ENCODE measurements around the gene GLYATL2.

The GLYATL2 gene

DNA sequence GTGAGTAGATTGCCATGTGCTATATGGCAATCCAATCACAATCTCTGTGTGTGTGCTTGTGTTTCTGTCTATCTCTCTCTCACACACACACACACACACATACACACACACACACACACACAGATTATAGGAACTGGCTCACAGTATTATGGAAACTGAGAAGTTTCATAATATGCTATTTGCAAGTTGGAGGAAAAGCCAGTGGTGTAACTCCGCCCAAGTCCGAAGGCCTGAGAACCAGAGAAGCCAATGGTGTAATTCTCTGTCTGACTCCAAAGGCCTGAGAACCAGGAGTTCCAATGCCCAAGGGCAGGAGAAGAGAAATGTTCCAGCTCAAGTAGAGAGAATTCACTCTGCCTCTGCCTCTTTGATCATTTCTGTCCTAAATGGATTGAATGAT is 37.2 kb downstream of the GLYATL2 start:
- no peak overlapping the region for H3K4me3 ChIP-seq (ENCODE audit: low read length)
- DNase-seq (ENCODE audit: low read depth): no peak
- TF ChIP-seq, protein P1, sequence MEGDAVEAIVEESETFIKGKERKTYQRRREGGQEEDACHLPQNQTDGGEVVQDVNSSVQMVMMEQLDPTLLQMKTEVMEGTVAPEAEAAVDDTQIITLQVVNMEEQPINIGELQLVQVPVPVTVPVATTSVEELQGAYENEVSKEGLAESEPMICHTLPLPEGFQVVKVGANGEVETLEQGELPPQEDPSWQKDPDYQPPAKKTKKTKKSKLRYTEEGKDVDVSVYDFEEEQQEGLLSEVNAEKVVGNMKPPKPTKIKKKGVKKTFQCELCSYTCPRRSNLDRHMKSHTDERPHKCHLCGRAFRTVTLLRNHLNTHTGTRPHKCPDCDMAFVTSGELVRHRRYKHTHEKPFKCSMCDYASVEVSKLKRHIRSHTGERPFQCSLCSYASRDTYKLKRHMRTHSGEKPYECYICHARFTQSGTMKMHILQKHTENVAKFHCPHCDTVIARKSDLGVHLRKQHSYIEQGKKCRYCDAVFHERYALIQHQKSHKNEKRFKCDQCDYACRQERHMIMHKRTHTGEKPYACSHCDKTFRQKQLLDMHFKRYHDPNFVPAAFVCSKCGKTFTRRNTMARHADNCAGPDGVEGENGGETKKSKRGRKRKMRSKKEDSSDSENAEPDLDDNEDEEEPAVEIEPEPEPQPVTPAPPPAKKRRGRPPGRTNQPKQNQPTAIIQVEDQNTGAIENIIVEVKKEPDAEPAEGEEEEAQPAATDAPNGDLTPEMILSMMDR (IDR thresholded peaks at IDR 0.05; ENCODE audit: insufficient read depth, low read depth, low read length, missing control alignments): no peak

DNA sequence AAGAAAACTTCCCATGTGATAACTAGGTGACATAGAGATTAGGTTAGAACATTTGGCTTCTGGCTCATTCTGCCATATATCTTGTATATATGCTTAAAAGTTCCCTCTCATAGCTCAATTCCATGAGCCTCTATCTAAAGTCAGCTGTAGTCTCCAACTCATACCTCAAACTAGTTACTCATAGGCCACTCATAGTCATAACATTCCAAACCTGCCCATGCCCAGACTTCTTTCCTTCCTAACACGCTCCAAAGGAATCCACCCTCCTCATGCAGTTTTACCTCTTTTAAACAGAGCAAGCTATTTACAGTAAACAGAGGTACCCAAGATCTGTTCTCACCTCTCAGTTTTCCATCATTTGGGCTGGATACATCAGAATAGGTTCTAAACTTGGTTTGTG is 39.4 kb downstream of the GLYATL2 start:
- no peak overlapping the region for H3K4me3 ChIP-seq (ENCODE audit: low read length)
- DNase-seq (ENCODE audit: low read depth): peak; percentile 81
- TF ChIP-seq, protein P1 (IDR thresholded peaks at IDR 0.05; ENCODE audit: insufficient read depth, low read depth, low read length, missing control alignments): no peak

DNA sequence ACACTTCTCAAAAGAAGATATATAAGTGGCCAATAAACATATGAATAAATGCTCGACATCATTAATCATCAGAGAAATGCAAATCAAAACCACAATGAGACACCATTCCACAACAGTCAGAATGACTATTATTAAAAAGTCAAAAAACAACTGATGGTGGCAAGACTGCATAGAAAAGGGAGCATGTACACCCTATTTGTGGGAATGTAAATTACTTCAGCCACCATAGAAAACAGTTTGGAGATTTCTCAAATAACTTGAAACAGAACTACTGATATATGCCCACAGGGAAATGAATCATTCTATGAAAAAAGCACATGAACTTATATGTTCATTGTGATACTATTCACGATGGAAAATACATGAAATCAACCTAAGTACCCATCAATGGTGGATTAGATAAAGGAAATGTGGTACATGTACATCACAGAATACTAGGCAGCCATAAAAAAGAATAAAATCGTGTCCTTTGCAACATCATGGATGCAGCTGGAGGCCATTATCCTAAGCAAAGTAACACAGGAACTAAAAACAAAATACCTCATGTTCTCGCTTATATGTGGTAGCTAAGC is 42.4 kb downstream of the GLYATL2 start:
- no peak overlapping the region for H3K4me3 ChIP-seq (ENCODE audit: low read length)
- TF ChIP-seq, protein P1 (IDR thresholded peaks at IDR 0.05; ENCODE audit: insufficient read depth, low read depth, low read length, missing control alignments): no peak
- DNase-seq (ENCODE audit: low read depth): no peak

DNA sequence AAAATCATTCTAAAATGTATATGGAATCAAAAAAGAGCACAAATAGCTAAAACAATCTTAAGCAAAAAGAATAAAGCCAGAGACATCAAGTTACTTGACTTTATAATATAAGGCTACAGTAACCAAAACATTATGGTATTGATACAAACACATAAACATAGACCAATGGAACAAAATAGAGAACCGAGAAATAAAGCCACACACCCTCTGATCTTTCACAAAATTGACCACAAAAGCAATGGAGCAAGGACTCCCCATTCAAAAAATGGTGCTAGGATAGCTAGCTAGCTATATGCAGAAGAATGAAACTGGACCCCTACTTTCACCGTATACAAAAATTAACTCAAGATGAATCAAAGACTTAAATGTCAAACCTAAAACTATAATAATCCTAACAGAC is 43.2 kb downstream of the GLYATL2 start:
- H3K4me3 ChIP-seq (ENCODE audit: low read length): no peak overlapping the region
- no peak for DNase-seq (ENCODE audit: low read depth)
- TF ChIP-seq, protein P1 (IDR thresholded peaks at IDR 0.05; ENCODE audit: insufficient read depth, low read depth, low read length, missing control alignments): no peak

DNA sequence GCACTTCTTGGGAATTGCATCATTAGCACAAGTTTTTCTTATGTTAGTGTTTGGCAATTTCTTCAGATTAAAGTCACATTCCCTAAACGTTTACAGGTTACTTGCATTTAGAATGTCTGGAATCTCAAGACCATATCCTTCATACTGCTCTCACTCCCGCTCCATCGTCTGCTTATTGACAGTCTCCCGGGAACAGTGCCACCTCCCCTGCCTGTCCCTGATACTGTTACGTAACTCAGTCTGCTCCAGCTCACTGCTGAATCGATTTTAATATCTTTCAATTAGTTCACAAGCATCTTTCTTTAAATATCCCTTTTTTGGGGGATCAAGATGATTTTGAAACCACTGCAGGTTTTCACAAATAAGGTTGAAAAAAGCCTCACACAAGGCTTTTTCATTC is 48.2 kb downstream of the GLYATL2 start:
- DNase-seq (ENCODE audit: low read depth): no peak
- no peak overlapping the region for H3K4me3 ChIP-seq (ENCODE audit: low read length)
- TF ChIP-seq, protein P1 (IDR thresholded peaks at IDR 0.05; ENCODE audit: insufficient read depth, low read depth, low read length, missing control alignments): no peak

DNA sequence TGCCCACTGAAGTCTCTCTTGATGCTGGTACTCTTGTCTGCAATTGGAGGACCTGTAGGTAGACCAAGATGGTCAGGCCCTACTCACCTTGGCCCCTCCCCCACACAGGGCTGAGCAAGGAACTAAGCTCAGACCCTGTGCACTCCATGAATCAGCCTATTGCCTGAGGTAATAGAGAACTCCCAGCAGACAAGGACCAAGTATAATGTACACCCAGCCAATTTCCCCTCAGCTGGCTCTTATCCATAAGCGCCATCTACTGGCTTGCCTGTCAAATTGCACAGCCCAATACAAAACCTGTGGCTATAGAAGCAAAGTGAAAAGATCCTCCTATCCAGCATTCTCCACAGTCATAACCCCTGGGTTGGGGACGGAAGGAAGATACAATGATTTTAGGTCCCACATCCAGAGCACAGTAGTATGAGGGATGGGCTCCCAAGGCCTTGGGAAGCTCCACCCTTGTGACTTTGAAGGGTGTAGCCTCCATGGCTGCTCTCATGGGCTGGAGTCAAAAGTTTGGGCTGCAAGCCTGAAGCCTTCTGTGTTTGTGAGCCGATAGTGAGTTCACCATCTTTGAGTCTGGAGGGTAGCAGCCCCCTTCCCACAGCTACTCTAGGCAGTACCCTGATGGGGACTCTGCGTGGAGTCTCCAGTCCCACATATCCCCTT is 56.0 kb downstream of the GLYATL2 start:
- no peak overlapping the region for H3K4me3 ChIP-seq (ENCODE audit: low read length)
- TF ChIP-seq, protein P1 (IDR thresholded peaks at IDR 0.05; ENCODE audit: insufficient read depth, low read depth, low read length, missing control alignments): peak; percentile 91
- DNase-seq (ENCODE audit: low read depth): peak; percentile 93

DNA sequence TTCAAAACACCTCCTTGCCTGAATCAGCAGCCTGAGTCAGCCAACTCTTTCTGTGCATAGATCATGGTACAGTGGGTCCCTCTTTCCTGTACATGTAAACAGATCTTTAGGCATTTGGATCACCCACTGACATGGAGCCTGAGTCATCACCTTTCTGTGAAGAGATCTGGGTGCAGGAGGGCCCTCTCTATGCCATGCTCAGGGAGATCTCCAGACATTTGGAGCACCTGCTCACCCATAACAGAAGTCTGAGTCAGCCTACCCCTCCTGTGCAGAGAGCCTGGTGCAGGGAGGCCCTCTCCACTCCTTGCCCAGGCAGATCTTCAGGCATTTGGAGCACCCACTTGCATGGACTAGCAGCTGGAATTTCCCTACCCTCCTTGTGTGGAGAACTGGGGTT is 56.6 kb downstream of the GLYATL2 start:
- DNase-seq (ENCODE audit: low read depth): peak; percentile 93
- TF ChIP-seq, protein P1 (IDR thresholded peaks at IDR 0.05; ENCODE audit: insufficient read depth, low read depth, low read length, missing control alignments): no peak
- no peak overlapping the region for H3K4me3 ChIP-seq (ENCODE audit: low read length)
